Endodermal cell (in vitro differentiated cells): ENCODE data around the gene EPHA6. TPM values are rescaled to one million over a fixed set of nuclear protein-coding genes. Genes with fewer than 3 reads are reported as not detected.

ENCODE experiments used
- DNase-seq: peaks from one replicate; pipeline ENCODE4 v3.0.0-alpha.2; 2017
- H3K27ac ChIP-seq: 2 replicates; pipeline ENCODE4 v1.5.1; 2013; ENCODE audit warnings: mild to moderate bottlenecking, low read depth, low read length, moderate library complexity
- H3K27me3 ChIP-seq: 2 replicates; pipeline ENCODE4 v1.6.1; 2013; ENCODE audit warnings: mild to moderate bottlenecking, low read length, moderate library complexity; ENCODE audit not compliant: insufficient read depth, control insufficient read depth, poor library complexity, severe bottlenecking
- H3K36me3 ChIP-seq: 2 replicates; pipeline ENCODE4 v1.7.0; 2013; ENCODE audit warnings: mild to moderate bottlenecking, low read length, moderate library complexity; ENCODE audit not compliant: control insufficient read depth, insufficient read depth
- H3K4me1 ChIP-seq: one replicate; pipeline ENCODE4 v1.7.0; 2013; ENCODE audit warnings: low read length; ENCODE audit not compliant: control insufficient read depth, insufficient read depth
- H3K4me3 ChIP-seq: 2 replicates; pipeline ENCODE4 v1.5.1; 2013; ENCODE audit warnings: mild to moderate bottlenecking, low read length, moderate library complexity
- H3K9ac ChIP-seq: 2 replicates; pipeline ENCODE4 v1.6.1; 2013; ENCODE audit warnings: mild to moderate bottlenecking, low read length, moderate library complexity; ENCODE audit not compliant: poor library complexity, severe bottlenecking; ENCODE audit errors: extremely low read depth
- H3K9me3 ChIP-seq: 2 replicates; pipeline ENCODE4 v1.6.1; 2013; ENCODE audit warnings: mild to moderate bottlenecking, low read length, moderate library complexity; ENCODE audit not compliant: control insufficient read depth
- H3K27ac Mint-ChIP-seq: 2 replicates; pipeline ENCODE4 v1.8.0; 2020; ENCODE audit warnings: mixed read lengths
- H3K27me3 Mint-ChIP-seq: 2 replicates; pipeline ENCODE4 v1.8.0; 2021; ENCODE audit warnings: mild to moderate bottlenecking, mixed read lengths; ENCODE audit not compliant: insufficient read depth
- H3K36me3 Mint-ChIP-seq: 2 replicates; pipeline ENCODE4 v1.8.0; 2020; ENCODE audit warnings: low read depth, mixed read lengths
- H3K4me1 Mint-ChIP-seq: 2 replicates; pipeline ENCODE4 v1.8.0; 2020; ENCODE audit warnings: mixed read lengths
- H3K4me3 Mint-ChIP-seq: 2 replicates; pipeline ENCODE4 v1.8.0; 2020; ENCODE audit warnings: mild to moderate bottlenecking, moderate library complexity, mixed read lengths
- H3K9me3 Mint-ChIP-seq: 2 replicates; pipeline ENCODE4 v1.8.0; 2020; ENCODE audit warnings: mild to moderate bottlenecking, mixed read lengths
- WGBS, 2 experiments: methylation state at CpG; one replicate each; pipeline versions ENCODE4 v1.1.5 to v1.1.7; 2013; ENCODE audit warnings: missing lambda C conversion rate in 2 of 2, mixed read lengths in 1 of 2; ENCODE audit not compliant: insufficient coverage in 1 of 2, insufficient read length in 1 of 2; 5-methylcytosine and 5-hydroxymethylcytosine counted together
- total RNA-seq, 2 donors: library from RNA; stranded (reverse); fragmentation: NEBNext Ultra II Directional in 1 of 2; extraction: Animal tissue kit (Norgen Biotek cat#: 25700) in 1 of 2; gene quantifications; 2 replicates in 1 of 2; 3 replicates in 1 of 2; pipeline ENCODE4 v1.2.1, GENCODE V29; 2021
- TF ChIP-seq, protein P1 (sequence below): fragments of 200-600 bp; sonication (generic); conservative IDR thresholded peaks from 2 replicates; pipeline ENCODE4 v1.5.0; 2021; ENCODE audit warnings: antibody characterized with exemption, mild to moderate bottlenecking

EPHA6 gene
- total RNA-seq, 2 donors from 2014 or later: 4.6 to 12.2 TPM

DNA sequence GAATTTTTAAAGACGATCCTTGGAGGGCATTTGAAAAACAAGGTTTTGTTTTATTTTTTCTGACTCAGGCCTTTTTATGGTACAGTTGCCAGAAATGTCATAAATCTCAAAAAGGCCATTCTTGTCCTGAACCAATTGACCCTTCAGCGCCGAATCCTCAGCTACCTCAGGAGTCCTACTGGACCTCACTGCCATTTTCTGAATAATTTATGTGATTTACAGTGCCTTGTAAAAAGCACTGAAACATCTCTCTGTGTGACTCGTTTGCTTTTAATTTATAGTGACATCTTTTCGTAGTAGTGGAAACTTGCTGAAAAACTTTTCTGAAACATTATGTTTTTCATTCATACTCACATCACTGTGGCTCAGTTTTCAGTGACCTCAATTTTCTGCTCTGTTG is 878.0 kb downstream of the EPHA6 start:
- no peaks in the 10 kb centered on the region for H3K9me3 ChIP-seq
- H3K4me1 ChIP-seq: peaks cover 6% of the 10 kb centered on the region
- Mint-ChIP-seq H3K27me3 (no peaks in the 10 kb centered on the region), H3K4me1 (peaks cover 7% of the 10 kb centered on the region), H3K4me3 (no peak overlapping the region), H3K9me3 (no peaks in the 10 kb centered on the region), H3K27ac (no peak overlapping the region), H3K36me3 (no peaks in the 10 kb centered on the region)
- H3K27me3 ChIP-seq: no peaks in the 10 kb centered on the region
- WGBS, 2 experiments: 89 to 91% methylated on average over 5 of the region's 5 CpGs
- TF ChIP-seq, protein P1, sequence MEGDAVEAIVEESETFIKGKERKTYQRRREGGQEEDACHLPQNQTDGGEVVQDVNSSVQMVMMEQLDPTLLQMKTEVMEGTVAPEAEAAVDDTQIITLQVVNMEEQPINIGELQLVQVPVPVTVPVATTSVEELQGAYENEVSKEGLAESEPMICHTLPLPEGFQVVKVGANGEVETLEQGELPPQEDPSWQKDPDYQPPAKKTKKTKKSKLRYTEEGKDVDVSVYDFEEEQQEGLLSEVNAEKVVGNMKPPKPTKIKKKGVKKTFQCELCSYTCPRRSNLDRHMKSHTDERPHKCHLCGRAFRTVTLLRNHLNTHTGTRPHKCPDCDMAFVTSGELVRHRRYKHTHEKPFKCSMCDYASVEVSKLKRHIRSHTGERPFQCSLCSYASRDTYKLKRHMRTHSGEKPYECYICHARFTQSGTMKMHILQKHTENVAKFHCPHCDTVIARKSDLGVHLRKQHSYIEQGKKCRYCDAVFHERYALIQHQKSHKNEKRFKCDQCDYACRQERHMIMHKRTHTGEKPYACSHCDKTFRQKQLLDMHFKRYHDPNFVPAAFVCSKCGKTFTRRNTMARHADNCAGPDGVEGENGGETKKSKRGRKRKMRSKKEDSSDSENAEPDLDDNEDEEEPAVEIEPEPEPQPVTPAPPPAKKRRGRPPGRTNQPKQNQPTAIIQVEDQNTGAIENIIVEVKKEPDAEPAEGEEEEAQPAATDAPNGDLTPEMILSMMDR: no peak
- H3K27ac ChIP-seq: no peak overlapping the region
- no peak for DNase-seq
- H3K36me3 ChIP-seq: no peaks in the 10 kb centered on the region
- H3K9ac ChIP-seq: no peak overlapping the region
- H3K4me3 ChIP-seq: no peak overlapping the region

DNA sequence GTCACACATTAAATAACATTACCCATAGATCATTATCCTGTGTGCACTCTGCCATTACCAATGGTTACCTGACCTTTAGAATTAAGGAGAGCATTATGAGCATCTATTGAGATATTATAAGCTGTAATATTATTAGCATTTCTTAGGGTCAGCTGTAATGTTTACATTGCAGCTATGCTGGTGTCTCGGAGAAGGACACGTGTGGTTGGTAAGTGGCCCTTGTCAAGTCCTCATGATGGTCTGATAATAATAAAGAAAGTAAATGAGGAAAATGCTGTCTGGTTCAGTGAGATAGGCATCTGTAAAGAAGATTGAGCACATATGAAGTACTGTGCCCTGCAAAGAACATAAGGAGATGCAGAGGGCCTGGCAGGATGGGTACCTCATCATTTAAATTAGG is 878.4 kb downstream of the EPHA6 start:
- H3K9ac ChIP-seq: no peak overlapping the region
- peaks cover 2% of the 10 kb centered on the region for H3K4me1 ChIP-seq
- H3K27ac ChIP-seq: no peak overlapping the region
- Mint-ChIP-seq H3K4me3 (no peak overlapping the region), H3K9me3 (no peaks in the 10 kb centered on the region), H3K4me1 (peaks cover 5% of the 10 kb centered on the region), H3K27me3 (no peaks in the 10 kb centered on the region), H3K36me3 (no peaks in the 10 kb centered on the region), H3K27ac (no peak overlapping the region)
- 86 to 93% methylated on average over 2 of the region's 2 CpGs for WGBS, 2 experiments
- H3K36me3 ChIP-seq: no peaks in the 10 kb centered on the region
- H3K4me3 ChIP-seq: no peak overlapping the region
- H3K27me3 ChIP-seq: no peaks in the 10 kb centered on the region
- no peaks in the 10 kb centered on the region for H3K9me3 ChIP-seq
- no peak for DNase-seq
- TF ChIP-seq, protein P1: no peak

DNA sequence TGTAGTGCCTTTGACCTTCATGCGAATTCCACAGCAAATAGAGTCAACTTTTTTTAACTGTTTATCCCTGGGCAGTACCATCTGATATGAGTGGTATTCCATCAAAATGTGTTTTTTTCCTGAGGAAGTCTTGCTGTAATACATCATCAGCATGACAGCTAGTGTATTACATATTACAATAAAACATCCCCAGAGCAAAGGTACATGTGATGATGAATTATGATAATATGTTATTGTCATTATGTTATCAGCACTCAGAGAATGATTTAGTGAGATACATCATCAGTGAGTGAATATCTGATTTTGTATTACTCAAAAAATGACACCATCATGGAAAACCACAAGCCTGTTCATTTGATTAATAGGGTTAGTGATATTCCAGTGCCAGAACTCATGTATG is 880.5 kb downstream of the EPHA6 start:
- Mint-ChIP-seq H3K9me3 (no peaks in the 10 kb centered on the region), H3K36me3 (no peaks in the 10 kb centered on the region), H3K27me3 (no peaks in the 10 kb centered on the region), H3K27ac (no peak overlapping the region), H3K4me3 (no peak overlapping the region), H3K4me1 (no peaks in the 10 kb centered on the region)
- Histone ChIP-seq H3K27ac (no peak overlapping the region), H3K36me3 (no peaks in the 10 kb centered on the region), H3K9ac (no peak overlapping the region), H3K27me3 (no peaks in the 10 kb centered on the region), H3K4me3 (no peak overlapping the region), H3K9me3 (no peaks in the 10 kb centered on the region), H3K4me1 (no peaks in the 10 kb centered on the region)
- no peak for DNase-seq
- WGBS, 2 experiments: 88% methylated on average over 1 of the region's 1 CpG; no CpG with 5 or more reads in 1 of the 2 experiments
- TF ChIP-seq, protein P1: no peak
